Stimulated activated CD8-positive, alpha-beta memory T cell treated with anti-CD3 and anti-CD28 coated beads, Interleukin-12 subunit alpha, Interleukin-12 subunit beta, amount 100 ng/mL, for 4 hours (primary cell): Measurements from ENCODE around the gene ESR1.

Source experiments
- DNase-seq: peaks from one replicate; pipeline ENCODE4 v3.0.0-alpha.2; 2020; ENCODE audit warnings: low read depth

ESR1 gene

GRCh38 chr6:151807513-151808370 is at the start of gene ESR1:
TSS of gene ESR1 (plus strand) at chr6:151807682. CDS start at chr6:151807913, 231 bp downstream.
- DNase-seq, result no peak

DNA sequence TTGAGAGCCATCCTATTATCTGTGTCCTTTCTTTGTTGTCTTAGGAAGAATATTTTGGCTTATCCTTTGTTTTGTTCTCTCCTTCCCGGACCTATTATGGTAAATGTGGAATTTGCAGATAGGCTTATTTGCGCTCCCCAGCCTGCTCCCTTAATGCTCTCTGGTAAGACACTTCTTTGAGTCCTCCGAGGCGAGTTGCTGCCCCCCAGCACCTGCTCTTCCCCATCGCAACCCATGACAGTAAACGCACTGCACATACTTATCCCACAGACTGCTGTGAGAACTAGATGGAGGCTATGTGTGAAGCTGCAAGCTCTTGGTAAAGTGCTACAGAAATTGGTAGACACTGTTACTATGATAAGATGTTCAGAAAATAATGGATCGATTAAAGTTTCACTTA is 47.0 kb upstream of the ESR1 start:
- no peak for DNase-seq

GRCh38 chr6:151761851-151762250 is 45.6 kb upstream of the ESR1 start:
- DNase-seq, result no peak

GRCh38 chr6:151762817-151763216 is 44.7 kb upstream of the ESR1 start:
- DNase-seq, result no peak

GRCh38 chr6:151763303-151763702 is 44.2 kb upstream of the ESR1 start:
- DNase-seq, result no peak

DNA sequence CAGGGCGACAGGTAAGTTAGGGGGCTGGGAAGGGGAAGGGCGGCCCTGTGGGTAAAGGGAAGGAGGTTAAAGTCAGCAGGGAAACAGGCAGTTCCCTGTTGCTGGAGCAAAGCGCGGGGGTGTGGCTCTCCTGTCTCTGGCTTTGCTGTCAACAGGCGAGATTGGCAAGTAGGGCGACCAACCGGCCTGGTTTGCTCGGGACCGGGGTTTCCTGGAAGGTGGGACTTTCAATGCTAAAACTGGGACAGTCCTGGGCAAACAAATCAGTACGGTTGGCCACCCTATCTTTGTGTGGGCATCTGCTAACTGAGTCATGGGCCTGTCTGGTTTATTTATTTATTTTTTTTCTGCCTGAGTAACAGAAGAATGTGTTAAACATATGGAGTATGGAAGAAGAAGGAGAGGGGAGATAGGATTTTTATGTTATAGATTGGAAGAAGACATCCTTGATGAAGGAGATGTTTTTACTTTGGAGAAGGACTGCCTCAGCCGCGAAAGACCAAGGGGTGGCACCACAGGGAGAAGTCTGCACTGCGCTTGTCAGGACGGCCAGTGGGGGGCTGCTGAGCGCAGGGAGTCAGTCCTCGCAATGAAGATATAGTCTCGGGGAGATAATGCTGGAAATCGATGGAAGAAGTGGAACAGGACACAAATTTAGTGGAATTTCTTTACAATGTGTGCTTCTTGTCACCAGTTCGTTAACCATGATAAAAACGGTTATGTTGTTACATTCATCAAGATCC is 43.4 kb upstream of the ESR1 start:
- no peak for DNase-seq

DNA sequence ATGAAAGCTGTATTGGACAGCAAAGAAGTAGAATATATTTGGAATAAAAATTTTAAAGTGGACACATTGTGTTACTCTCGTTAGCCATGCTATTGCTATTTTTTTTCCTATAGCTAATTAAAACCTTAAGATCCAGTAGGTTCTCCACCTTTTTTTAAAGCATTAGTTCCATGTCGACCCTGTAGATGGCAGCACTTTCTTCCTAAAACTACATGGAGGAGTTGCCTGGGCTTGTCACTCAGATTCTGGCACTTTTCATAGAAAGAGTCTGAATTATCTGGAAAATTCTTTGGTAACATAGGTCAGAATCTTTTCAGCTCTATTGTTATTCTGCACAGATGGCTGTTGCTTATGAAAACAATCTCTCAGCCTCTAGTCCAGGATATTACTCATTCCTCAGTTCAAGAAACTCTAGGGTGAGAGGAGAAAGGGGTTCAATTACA is 42.0 kb upstream of the ESR1 start:
- DNase-seq, result no peak

DNA sequence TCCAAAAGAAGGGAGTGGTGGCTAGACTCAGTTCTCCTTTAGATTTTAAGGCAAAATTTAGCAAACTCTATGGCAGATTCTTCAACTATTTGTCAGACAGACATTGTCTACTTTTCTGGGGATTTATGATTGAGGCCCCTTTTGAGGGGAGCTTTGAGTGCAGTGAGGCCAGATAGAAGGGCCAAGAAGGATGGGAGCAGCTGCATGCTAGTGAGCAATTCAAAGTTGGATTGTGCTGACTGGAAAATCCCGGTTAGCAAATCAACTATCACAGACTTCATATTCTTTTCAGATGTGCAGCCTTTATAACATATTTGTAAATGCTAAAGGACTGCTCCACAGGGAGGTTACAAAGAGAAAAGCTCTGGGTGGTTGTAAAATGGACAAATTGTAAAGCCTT is 35.0 kb upstream of the ESR1 start:
- DNase-seq, result no peak

DNA sequence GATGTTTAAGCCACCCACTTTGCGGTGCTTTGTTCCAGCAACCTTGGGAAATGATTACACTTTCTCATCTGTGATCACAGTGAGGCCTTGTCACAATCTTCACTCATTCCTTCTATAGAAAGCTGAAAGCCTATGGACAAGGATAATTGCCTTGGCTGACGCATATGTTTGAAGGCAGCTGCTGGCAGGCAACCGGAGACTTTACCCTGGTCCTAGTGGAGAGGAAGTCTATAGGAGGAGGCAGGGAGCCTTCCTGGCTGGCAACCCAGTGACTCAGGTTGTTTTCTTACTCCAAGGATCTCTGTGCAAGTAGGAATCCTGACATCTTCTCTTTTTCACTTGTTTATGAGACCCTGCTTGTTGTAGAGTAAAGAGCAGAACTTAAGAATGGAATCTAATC is 34.1 kb upstream of the ESR1 start:
- no peak for DNase-seq

- no peak for DNase-seq
These were observed 24.9 kb upstream of the ESR1 start for GRCh38 chr6:151782560-151782959.

DNA sequence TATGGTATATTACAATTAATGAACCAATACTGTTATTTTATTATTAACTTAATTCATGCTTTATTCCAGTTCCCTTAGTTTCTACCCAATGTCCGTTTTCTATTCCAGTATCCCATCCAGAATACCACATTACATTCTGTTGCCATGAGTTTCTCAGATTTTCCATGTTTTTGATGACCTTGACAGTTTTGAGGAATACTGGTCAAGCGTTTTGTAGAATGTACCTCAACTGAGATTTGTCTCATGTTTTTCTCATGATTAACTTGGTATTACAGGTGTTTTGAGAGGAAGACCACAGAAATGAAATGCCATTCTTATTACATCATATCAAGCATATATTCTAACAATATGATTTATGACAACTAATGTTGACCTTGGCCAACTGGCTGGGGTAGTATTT is 23.8 kb upstream of the ESR1 start:
- no peak for DNase-seq

- DNase-seq, result no peak
These were observed 22.9 kb upstream of the ESR1 start for GRCh38 chr6:151784441-151785214.

DNA sequence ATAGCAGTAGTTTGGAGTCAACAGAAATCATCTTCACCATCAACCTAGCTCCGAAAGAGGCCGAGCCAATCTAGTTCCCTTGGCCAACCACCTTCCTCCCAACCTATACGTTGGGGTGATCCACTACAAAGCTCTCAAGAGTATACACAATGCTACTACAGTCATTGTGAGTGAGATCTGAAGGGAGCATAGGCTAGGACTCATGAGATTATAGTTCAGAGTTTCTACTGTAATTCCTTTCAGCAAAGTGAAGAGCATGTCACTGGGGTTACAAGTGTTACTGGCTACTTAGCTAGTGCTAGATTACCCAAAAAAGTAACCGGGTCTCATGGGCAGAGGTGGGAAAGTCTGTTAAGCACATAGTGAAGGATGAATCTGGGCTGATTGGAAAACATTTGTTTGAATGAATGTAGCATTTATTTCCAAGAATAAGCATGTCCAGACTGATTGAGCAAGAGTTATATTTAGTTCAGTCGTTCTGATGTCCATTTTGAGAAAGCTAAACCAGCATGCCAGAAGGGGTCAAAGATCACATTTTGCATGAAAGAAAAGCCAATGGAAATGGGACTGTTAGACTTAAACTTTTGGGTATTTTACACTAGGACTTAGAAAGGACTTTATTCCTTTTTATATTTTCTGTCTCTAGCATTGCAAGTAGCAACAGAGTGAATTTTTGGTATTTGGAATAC is 10.5 kb upstream of the ESR1 start:
- DNase-seq, result no peak

- DNase-seq, result no peak
These were observed 3.7 kb upstream of the ESR1 start for GRCh38 chr6:151803743-151804142.

- no peak for DNase-seq
These were observed 2.7 kb upstream of the ESR1 start for GRCh38 chr6:151804585-151805285.

DNA sequence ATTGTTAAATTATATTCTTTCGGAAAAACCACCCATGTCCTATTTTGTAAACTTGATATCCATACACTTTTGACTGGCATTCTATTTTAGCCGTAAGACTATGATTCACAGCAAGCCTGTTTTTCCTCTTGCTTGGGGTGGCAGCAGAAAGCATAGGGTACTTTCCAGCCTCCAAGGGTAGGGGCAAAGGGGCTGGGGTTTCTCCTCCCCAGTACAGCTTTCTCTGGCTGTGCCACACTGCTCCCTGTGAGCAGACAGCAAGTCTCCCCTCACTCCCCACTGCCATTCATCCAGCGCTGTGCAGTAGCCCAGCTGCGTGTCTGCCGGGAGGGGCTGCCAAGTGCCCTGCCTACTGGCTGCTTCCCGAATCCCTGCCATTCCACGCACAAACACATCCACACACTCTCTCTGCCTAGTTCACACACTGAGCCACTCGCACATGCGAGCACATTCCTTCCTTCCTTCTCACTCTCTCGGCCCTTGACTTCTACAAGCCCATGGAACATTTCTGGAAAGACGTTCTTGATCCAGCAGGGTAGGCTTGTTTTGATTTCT is 2.1 kb upstream of the ESR1 start:
- DNase-seq, result no peak

GRCh38 chr6:151806757-151807512 is 547 bp upstream of the ESR1 start:
- no peak for DNase-seq

DNA sequence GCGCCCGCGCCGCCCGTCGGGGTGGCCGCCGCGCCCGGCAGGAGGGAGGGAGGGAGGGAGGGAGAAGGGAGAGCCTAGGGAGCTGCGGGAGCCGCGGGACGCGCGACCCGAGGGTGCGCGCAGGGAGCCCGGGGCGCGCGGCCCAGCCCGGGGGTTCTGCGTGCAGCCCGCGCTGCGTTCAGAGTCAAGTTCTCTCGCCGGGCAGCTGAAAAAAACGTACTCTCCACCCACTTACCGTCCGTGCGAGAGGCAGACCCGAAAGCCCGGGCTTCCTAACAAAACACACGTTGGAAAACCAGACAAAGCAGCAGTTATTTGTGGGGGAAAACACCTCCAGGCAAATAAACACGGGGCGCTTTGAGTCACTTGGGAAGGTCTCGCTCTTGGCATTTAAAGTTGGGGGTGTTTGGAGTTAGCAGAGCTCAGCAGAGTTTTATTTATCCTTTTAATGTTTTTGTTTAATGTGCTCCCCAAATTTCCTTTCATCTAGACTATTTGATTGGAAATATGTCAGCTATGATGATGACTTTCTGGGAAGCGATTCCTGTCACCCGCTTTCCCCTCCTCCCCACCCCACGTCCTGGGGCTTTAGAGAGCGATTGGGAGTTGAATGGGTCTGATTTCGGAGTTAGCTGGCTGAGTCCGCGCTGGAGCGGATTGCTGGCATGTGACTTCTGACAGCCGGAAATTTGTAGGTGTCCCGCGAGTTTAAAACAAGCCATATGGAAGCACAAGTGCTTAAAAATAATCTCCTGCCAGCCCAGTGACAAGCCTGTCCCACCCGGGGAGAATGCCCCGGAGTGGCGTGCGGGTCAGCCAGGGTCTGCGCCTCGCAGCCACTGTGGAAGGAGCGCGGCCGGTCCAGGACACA is 1.1 kb downstream of the ESR1 start:
- no peak for DNase-seq

DNA sequence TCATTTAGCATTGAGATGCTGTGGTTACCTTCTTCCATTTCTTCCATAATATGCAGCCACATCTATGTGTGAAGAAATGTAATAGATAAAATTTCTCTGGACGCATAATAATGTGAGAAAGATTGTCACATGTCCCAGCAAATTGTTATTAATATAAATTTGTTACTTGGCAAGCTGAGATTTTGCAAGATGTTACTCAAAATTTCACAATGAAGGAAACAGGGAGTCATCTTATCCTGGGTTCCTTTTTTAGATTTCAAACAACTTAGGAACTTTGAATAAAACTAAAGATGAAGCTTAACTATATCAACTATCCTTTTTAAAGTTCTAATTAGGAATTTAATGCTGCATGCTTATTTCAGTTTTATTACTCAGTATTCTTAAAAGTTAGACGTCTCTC is 3.6 kb downstream of the ESR1 start:
- DNase-seq, result no peak
